GM18520 (cell line): ENCODE results near the gene S1PR3.
"Not testable (repeated sequence)": the region's sequence is repeated elsewhere in the genome, so short reads cannot be mapped to it uniquely, and the experiment has no call there.

ENCODE experiments used
- ATAC-seq: cut with Tn5 transposase; IDR thresholded peaks from one replicate; pipeline ENCODE4 v1.9.1; 2021; ENCODE audit not compliant: unreplicated experiment

Gene S1PR3

DNA sequence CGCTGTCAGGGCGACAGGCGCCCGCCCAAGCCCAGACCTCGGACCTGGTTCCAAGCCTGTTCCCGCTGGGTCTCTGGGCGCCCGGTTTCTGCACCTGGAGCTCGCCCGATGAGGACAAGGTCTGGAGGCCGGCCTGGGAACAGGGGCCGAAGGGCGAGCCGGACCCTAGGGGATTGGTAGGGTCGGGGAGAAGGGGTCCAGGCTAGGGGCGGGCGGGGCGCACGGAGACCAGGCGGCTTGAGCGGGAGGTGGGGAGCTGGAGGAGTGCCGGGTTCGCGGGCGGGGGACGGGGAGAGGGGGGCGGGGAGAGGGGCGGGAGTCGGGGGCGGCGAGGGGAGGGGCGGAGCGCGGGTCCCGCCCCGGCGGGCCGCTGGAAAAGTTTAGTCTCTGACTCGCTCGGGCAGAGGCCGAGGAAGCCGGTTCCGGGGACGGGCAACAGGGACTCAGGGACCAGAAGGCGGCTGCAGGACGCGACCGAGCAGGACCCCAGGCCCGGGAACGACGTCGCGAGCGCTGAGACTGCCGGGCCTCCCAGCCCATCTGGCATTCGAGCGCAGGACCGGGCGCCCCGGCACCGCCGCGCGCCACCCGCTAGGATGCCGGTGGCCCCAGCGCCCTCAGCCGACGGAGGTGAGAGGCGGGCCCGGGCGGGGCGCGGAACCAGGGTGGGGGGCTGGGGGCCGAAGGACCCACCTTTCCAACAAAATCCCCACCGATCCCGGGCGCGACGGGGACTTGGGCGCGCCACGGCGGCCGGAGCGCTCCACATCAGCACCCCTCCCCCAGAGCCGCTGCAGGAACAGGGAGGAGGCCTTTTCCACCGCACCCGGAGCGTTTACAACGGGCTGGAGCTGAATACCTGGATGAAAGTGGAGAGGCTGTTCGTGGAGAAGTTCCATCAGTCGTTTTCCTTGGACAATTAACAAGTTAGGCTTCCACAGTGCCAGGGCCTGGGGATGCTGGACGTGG is at the start of gene S1PR3:
Gene S1PR3 (plus strand): TSS at position 403 of the 969 bp plus-strand sequence. CDS start 9,733 bp downstream, outside the sequence.
- ATAC-seq = no peak

DNA sequence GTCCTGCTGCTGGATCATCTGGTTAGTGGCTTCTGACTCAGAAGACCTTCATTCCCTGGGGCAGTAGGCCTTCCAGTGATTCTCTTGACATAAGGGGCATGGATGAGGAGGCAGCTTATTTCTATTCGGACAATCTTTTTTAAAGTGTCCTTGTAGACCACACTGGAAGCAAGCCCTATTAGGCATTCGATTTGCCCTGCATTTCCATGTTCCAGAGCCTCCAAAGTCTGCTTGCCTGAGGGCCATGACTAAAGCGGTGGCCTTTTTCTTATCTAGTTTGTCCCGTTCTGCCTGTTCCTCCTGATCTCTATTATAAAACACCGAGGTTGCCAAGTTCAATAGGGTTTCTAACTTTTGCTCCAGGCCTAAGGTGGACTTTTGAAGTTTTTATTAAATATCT is 49.7 kb upstream of the S1PR3 start:
- not testable (repeated sequence) for ATAC-seq

- no peak for ATAC-seq
Measured at GRCh38 chr9:88942411-88942810, 48.9 kb upstream of the S1PR3 start.

DNA sequence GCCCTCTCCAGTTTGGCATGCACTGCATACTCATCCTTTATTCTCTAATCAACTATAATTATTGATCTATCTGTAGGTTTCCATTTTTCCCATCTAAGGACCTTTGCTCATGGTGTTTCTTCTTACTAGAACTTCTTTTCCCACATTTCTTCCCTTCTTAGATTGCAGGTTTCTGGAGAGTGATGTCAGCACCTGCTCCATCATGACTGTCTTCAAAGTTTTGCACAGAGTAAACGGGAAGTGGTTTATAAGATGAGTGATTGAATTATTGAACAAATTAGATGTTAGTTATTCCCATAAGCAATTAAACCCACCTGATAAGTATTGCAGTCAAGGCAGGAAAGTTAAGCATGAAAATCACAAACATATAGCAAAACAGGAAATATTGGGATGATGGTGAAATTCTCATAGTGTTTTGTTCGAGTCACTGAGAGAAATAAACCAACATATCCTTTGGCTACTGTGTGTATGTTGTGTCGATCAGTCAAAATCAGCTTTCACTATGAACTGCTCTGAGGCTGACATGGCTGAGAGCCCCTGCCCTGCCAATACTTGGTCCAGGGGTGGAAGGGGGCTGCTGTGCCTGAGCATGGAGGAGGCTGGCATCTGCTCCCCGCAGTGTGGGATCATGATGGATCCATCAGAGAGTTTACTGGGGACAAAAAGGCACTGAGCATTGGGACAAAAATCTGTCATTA is 45.5 kb upstream of the S1PR3 start:
- no peak for ATAC-seq

GRCh38 chr9:88947581-88948573 is 43.4 kb upstream of the S1PR3 start:
- no peak for ATAC-seq

- no peak for ATAC-seq
Measured at GRCh38 chr9:88949425-88949824, 41.8 kb upstream of the S1PR3 start.

- no peak for ATAC-seq
Measured at GRCh38 chr9:88949961-88950340, 41.3 kb upstream of the S1PR3 start.

DNA sequence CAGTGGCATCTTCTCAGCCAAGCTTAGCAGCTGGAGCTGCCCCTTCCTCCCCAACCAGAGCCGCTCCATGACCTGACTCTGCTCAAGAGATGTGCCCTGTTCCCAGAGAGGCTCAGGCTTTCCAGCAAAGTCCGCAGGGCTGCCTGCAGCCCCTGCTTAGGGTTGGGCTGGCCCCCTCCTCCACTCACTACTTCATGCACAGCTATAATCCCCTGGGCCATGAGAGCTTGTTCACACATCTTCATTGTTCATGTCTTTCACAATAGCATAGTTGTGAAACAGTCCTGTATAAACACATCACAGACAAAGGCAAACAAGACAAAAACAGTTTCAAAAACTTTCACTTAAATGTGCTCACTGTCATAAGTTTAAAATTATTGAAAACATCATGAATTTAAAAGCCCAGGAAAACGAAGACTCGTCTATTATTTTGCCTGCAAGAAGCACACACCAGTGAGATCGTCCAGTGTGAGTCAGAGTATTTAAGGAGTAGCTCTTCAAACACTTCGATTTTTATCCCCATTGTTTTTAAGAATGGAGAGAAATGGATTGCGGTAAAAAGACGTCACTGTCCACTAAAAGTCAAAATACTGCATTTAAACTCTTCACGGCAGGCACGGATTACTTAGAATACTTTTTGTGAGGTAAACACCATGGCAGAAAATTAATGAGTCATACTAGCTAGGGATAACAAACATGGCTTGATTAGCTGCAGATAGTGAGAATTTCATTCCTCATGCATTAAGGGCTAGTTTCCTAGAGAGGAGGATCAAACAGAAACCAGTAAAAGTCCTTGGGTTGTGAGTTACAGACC is 40.7 kb upstream of the S1PR3 start:
- no peak for ATAC-seq

GRCh38 chr9:88951155-88951542 is 40.1 kb upstream of the S1PR3 start:
- ATAC-seq = no peak

- ATAC-seq = no peak
Measured at GRCh38 chr9:88952086-88952615, 39.1 kb upstream of the S1PR3 start.

GRCh38 chr9:88952976-88953375 is 38.3 kb upstream of the S1PR3 start:
- ATAC-seq = no peak

GRCh38 chr9:88953381-88954029 is 37.8 kb upstream of the S1PR3 start:
- ATAC-seq = no peak

DNA sequence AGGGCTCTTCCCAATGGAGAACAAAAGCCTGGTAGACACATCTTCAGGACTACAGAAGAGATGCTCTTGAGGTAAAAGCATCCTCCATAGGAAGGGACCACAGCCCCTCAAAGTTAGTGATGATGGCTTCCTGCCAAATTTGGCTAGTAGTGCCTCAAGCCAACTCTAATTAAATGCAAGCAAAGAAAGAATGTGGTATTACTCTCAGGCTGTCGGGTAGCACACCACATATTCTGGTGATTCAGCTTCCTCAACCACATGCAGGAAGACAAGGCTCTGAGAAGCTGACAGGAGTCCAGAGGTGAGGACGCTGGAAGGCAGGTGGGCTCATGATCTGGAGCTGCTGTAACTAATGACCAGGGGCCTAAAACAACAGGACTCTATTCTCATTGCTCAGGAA is 37.2 kb upstream of the S1PR3 start:
- ATAC-seq = no peak

GRCh38 chr9:88957526-88957925 is 33.7 kb upstream of the S1PR3 start:
- no peak for ATAC-seq

DNA sequence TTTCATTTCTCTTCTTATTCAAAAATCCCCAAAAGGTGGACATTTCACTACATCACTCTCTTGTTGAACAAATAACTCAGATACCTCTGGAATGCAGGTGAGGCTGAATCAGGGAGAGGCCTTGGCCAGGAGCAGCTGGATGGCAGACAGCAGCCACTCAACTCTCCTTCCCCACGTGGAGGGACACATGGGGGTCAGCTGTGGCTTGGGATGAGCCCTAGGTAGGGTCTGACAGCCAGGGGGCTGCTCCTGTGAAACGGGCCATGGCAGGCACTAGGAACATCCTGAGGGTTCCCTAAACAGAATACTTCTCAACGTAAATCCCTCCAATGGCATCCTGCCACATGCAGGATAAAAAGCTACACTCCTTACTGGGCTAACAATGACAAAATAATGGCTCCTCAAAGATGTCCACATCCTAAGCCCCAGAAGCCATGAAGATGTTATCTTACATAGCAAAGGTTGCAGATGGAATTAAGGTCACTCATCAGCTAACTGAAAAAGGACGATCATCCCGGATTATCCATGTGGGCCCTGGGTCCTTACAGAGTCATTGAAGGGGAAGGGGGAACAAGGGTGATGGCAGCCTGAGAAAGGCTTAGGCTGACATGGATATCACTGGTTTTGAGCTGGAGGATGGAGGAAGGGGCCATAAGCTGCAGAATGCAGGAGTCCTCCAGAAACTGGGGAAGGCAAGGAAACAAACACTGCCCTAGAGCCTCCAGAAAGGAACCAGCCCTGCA is 31.4 kb upstream of the S1PR3 start:
- ATAC-seq = no peak

DNA sequence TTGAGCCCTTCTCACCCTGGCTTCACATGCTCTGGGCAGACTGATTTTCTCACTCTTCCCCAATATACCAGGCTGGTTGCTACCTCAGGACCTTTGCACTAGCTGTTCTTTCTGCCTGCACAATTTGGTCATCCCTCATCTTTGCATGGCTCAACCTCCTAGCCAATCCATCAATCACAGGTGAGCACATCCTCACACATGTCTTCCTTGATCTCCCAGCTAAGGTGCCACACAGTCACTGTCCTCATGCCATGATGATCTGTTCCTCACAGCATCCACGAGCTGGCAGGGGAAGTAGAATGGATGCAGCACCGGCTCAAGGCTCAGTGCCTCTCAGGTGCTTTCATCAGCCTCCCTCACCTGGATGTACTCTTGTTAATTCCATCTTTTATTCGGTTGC is 30.6 kb upstream of the S1PR3 start:
- no peak for ATAC-seq

DNA sequence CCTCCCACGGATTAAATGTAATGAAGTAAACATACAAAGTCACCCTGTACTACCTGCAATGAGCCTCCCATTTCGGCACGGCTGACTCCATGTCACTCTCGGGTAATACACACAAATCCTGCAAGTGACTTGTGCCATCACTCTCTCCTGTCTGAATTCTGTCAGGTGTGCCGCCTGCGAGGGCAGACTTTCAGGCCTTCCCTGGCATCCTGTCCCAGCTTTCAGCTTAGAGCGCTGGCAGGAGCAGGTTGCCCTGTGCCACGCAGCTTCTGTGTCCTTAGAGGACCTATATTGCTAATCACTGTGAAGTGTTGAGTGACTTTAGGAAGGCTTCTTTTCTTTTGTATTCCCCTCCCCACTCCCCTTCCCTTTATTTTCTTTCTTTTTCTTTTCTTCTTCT is 25.8 kb upstream of the S1PR3 start:
- no peak for ATAC-seq

DNA sequence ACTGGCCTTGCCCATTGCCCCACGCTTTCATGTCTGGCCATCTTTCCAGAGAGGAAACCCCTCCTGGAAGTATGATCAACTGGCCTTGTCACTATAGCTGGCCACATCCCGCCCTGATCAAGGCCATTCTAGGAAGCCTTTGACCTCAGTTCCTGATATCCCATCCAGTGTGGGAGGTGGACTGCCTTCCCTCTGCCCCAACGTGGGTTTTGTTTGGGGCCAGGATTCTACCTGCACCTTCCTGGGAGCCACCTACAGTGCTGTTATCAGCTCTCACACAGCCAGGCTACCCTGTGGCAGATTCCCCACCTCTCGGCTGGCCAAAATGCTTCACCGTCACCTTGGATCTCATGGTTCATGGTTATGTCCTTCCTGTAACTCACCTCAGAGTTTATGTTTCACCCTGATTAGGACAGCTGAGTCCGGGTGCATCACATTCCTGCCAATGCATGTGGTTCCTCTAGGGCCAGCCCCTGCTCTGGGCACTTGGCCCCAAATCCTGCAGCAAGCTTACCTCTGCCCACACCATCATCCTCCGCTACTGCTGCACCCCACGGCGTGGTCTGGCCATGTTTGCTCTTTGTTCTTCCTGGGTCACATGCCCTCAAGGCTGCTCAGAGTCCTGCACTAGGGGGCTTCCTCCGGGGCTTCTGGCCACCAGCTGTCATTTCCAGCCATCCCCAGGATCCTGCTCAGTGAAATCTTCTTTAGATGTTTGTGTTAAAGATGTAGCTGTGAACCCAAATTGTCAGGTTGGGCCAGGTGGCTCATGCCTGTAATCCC is 24.2 kb upstream of the S1PR3 start:
- ATAC-seq = no peak
